Activated CD4-positive, alpha-beta T cell treated with anti-CD3 and anti-CD28 coated beads, Interleukin-2, amount 50 U/mL, for 24 hours (primary cell): ENCODE results near the gene RAB9B.
"Not testable (repeated sequence)": the region's sequence is repeated elsewhere in the genome, so short reads cannot be mapped to it uniquely, and the experiment has no call there.

Experiments used
- DNase-seq, 2 donors: peaks; one replicate each; pipeline ENCODE4 v3.0.0-alpha.2; 2020; ENCODE audit warnings: low read depth in 1 of 2, low spot score in 1 of 2

Gene RAB9B, protein sequence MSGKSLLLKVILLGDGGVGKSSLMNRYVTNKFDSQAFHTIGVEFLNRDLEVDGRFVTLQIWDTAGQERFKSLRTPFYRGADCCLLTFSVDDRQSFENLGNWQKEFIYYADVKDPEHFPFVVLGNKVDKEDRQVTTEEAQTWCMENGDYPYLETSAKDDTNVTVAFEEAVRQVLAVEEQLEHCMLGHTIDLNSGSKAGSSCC

DNA sequence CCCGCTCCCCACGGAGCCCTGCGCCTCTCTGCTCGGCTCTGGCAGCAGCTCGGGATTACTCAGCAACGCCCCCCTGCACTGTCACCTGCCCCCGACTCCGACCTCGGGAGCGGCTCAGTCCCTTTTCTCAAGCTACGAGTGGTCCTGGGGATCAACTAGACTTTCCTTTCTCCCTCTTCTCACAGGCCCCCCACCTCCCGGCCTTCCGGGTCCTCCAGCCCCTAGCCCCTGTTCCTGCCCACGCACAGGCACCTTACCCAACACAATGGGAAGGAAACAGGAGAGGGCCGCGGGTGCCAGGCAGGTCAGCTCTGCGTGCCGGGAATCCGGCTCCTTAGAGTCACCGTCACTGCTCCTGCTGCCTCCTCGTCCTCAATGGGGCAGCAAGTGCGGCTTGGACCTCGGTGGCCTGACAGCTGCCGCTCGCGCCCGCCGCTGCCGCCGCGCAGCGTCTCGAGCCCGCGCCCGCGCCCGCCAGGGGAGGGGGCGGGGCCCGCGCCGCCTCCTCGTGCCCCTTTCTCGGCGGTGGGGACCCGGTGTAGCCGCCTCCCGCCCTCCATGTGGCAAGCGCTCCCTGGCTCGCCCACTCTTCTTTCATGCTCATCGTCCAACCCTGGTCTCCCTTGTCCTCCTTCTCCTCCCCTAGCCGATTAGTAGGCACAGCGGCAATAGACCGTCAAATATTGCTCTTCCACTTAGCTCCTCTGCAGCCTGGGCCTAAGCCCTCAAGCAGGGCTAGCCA is at the start of gene RAB9B:
TSS of gene RAB9B (minus strand) at position 455 of the 742 bp plus-strand sequence. CDS start 6,473 bp downstream, outside the sequence.
- peak; percentile 24 to 43 for DNase-seq

DNA sequence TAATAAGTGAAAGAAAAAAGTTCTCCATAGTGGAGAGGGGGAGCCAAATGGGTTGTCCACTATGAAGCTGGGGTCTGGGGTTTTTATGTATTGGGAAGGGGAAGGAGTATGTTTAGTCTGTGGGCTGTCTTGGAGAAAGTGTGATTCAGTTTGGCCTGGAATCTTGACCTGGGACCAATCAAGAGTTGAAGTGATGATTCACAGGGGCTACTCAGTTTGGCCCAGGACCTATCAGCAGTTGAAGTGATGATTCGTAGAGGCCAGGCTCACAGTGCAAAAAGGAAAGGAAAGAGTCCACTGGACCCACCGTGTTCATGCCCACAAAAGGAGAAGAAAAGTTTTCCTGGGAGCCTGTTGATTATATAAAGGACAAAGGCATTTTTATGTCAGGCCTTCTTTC is 47.3 kb upstream of the RAB9B start:
- DNase-seq = no peak

DNA sequence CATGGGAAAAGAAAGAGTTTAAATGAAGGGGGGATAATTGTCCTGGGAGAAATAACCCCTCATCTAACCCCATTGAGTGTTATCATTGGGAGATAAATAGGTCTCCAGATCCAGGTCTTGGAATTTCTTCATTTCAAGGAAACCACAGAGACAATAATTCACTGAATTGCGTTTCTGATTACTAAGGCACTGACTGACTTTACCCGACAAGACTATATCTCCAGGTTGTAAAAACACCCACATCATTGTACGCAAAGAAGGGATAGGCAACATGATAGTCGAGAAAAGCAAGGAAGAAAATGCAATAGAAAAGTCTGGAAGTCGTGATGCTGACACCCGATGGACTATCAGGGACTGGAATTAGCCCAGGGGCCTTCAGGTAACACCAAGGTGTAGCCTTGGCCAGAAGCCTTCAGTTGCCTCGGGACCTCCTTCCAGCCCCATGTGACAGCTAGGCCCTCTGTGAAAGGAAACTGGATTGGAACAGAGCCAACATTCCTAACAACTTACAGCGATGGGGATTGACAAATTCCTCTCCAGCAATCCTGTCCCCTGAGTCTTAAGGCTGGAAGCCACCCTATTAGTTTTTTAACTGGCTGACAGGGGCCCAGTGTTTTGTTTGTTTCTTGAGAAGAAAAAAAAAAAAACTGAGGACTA is 46.5 kb upstream of the RAB9B start:
- no peak for DNase-seq

DNA sequence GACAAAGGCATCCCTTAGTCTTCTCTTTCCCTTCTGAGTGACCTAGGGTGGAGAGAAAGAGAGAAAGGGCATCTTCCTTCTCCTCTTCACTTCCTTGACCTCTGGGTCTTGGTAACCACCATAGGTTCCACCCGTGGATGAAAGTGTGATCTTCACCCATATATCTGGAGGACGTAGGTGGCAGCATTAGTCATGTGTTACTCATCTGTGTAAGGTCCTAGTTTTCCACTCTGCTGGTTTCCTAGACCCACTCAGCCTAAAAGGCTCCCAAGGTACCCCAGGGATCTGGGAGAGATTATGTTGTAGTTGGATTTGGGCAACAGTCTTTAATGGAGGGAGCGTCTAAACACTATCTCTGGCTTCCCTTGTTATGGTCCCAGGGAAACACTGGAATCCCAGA is 45.5 kb upstream of the RAB9B start:
- DNase-seq = no peak

DNA sequence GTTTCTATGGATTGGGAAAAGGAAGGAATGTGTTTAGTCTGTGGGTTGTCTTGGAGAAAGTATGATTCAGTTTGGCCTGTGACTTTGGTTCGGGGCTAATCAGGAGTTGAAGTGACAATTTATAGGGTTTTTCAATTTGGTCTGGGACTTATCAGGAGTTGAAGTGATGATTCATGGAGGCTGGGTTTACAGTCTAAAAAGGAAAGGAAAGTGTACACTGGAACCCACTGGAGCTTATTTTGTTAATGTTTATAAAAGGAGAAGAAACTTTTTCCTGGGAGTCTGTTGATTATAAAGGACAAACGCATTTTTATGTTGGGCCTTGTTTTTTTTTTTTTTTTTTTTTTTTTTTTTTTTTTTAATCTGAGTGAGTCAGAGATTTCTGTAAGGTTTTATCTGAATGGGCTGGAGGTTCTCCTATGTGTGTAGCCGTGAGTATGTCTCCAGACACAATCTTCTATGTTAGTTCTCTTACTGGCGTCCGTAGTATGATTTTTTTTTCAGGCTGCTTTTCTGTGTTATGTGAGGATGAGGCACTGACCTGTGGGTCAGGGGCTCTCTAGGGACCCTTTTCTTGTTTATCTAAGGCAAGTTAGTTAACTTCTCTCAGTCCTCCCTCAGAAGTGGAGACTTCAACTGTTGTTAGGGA is 33.0 kb upstream of the RAB9B start:
- no peak for DNase-seq

DNA sequence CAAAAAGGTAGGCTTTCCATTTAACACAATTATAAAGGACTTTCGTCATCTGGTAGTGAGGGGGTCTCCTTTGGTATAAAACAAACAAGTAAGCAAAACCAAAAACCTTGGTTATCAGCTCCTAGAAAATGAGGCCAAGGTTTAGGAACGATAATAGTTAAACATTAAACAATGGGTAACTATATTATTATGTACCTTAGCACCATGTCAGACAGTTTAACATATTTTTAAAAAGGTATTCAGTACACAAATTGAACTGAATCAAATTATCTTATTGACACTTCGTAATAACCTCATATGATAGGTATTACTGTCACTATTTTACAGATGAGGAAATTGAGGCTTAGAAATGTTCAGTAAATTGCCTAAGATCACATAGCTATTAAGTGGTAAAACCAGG is 32.1 kb upstream of the RAB9B start:
- no peak for DNase-seq

DNA sequence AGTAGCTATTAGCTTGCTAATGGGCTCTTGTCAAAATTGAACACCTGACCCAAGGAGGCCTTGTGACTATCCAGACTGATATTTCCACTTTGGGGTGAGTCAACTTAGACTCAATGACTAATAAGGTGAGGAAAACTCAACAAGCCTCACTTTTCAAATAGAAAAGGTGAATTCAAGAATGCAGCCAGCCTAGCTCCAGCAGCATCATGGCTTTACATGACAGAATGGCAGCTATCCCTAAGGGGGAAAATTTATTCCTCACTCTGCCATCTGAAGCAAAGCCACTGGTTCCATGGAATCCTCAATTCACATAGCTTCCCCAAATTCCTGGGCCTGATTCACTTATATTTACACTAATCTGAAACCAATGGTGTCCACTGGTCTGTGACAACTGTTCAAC is 29.1 kb upstream of the RAB9B start:
- no peak for DNase-seq

DNA sequence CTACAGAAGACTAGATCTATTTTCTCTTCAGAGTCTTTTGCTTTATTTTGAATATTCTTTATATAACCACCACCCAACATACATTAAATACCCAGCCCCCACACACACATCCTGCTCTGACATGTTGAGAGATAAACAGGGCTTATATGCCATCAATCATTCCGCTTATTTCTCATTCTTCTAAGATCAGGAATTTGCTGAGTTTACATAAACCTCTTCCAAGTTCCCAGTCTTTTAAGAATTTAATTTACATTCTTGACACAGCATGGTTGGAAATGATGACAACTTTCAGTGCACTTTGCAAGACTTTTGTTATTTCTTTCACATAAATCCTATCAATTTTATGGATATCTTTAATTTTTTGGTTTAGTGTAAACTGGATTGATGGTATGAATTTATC is 17.5 kb upstream of the RAB9B start:
- no peak for DNase-seq

DNA sequence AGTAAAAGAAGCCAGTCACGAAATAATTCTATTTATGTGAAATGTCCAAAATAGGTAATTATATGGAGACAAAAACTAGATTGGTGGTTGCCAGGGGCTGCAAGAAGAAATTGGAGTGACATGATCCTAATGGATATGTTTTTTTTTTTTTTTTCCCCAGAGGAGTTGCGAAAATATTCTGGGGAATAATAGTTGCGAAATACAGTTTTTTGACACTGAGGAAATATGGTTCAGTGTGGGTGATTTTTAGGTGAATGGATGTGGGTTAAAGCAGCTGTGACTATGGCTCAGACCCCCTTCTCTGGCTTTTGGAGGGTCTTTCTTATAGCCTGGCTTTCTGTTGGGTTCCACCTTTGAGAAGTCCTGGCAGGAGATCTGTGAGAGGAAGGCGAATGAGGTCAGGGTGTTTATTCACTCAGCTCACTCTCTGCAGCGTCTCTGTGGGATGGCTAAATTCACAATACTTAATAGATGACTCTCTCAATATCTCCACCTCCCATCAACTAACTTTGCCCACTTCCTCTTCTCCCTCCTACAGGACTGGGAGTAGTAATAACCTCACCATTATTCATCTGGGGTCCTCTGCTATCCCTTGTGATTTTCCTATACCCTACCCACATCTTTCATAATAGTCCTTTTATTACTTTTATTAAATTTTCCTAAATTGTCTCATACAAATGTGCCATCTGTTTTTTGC is 15.3 kb upstream of the RAB9B start:
- DNase-seq = no peak

DNA sequence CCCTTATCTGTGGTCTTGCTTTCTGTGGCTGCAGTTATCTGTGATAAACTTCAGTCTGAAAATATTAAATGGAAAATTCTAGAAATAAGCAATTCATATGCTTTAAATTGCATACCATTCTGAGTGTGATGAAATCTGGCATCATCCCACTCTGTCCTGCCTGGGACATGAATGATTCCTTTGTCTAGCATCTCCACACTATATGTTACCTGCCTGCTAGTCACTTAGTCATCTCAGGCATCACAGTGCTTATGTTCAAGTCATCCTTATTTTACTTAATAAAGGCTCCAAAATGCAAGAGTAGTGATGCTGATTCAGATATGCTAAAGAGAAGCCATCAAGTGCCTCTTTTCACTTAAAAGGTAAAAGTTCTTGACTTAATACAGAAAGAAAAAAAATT is 14.3 kb upstream of the RAB9B start:
- no peak for DNase-seq

DNA sequence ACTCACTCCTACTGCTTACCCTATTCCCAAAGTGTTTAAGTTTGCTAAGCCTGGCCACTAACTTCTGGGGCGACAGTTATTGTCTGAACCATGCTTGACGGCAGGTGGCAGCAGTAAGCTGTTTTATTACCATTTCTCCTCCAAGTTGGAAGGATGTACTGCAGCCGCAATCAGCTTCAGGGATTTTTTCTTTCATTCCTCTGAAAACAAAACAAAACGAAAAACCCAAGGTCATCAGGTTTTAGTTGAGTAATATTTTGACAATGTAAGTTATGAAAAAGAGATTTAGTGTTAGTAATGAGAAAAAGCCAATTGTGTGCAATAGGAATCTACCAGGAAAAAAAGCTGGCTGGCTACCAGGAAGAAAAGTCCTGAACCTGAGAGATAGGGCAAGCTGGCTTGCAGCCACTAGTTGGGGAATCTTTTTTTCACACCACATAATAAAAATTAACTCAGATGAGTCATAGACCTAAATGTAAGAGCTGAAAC is 13.2 kb upstream of the RAB9B start:
- DNase-seq = peak in 1 of 2 donors; percentile 3

DNA sequence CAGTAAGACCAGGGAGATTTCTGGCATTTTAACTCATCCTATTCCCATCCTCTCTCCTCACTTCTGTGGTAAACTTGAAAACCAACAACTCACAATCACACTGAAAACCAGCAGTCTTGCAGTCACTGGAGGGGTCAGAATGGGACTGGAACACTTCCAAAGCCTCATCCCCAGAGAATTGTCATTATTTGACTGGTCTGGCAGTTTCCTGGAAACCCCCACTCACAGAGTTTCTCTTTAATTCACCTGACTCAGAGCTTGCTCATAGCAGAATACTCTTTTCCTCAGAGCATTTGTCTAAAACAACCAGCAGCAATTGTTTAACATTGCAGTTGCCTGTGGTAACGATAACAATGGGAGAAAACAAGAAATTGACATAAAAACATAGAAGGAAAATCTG is 7.3 kb upstream of the RAB9B start:
- DNase-seq = peak in 1 of 2 donors; percentile 5

DNA sequence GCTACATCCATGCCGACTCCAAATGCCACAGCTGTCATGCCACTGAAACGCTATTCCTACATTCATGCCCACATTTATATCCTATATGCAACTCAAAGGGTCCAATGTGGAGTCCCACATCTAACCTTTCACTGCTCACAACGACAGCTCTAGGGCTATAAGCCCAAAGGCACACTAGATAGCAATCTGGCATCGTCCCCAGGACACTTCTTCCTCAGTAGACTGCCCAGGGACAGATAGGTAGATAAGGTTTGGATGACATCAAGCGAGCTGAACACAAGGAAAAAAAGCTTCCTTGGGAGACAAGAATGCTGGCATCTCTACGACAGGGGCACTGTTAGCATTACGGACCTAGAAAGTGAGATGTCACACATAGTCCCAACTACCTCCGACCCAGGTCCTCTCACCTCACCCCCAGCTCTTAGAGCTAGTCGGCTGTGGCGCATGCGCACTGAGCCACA is 685 bp downstream of the RAB9B start:
- no peak for DNase-seq

DNA sequence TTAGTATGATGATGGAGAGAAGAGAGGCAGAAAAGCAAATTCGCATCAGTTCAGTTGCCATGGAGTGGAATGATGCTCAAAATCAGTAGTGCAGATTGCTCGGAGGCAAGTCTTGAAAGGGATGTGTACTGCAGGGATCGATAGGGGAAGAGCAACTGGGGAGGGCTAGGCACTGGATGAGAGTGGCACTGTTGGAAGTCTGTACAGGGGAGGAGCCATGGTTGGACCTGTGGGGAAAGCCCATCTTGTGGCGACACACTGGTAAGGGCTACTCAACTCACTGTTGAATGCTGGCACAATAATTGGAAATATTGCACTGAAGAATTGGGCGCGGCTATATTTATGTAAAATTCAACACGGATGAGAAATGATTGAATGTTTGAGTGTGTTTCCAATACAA is 1.2 kb downstream of the RAB9B start:
- no peak for DNase-seq

DNA sequence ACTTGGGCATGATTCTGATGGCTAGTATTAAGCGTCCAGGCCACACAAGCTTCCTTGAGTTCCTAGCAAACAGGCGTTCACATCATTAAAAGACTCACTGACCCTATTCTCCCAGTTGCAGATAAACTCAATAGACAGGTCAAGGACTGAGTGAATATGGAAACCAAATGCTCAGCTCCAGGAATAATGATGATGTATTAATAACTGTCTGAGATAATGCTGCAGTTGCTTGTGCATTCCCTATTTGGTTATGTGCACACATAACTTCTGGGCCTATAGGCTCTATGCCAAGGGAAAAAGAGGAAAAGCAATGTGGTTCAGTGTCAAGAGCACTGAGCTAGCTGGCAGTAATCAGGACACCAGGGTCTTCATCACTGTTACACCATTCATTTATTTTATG is 3.5 kb downstream of the RAB9B start:
- DNase-seq = no peak

DNA sequence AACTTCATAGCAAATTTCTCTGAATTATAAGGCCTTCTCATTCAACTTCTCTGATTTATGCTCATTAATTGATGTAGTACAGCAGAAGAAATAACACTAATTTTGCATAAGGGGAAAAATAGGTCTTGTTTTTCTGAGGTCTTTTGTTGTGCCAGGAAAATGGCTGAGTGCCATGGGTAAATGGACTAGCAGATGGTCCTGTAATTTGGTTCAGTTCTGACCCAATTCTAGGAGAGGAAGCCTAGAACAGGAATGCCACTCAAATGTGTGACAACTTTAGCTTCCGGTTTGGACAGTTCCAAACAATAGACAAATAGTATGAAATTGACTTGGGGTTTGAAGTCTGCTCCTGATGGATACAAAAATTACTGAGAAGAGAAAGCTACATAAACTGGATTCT is 6.2 kb downstream of the RAB9B start:
- DNase-seq = no peak

DNA sequence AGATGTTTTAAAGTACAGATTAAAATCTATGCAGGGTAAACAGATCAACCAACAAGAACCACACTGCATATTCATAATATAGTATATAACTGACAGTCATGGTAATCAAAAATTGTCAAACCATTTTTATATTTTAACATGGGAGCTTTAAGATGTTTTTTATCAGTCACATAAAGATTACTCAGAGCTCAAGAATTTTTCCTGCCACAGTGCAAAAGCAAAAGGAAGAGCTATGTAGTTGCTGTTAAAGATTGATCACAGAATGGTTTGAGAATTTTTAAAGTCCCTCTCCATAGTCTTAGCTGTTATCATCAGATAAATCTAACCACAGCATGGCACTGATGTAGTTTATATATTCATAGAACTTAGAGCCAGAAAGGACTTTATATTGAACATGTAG is 8.5 kb downstream of the RAB9B start:
- DNase-seq = no peak

DNA sequence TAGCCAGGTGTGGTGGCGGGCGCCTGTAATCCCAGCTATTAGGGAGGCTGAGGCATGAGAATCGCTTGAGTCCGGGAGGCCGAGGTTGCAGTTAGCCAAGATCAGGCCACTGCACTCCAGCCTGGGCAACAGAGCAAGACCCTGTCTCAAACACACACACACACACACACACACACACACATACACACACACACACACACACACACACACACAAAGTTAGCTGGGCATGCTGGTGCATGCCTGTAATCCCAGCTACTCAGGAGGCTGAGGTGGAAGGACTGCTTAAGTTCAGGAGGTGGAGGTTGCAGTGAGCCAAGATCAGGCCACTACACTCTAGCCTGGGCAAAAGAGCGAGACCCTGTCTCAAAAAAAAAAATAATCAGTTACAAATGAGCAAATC is 11.3 kb downstream of the RAB9B start:
- not testable (repeated sequence) for DNase-seq

DNA sequence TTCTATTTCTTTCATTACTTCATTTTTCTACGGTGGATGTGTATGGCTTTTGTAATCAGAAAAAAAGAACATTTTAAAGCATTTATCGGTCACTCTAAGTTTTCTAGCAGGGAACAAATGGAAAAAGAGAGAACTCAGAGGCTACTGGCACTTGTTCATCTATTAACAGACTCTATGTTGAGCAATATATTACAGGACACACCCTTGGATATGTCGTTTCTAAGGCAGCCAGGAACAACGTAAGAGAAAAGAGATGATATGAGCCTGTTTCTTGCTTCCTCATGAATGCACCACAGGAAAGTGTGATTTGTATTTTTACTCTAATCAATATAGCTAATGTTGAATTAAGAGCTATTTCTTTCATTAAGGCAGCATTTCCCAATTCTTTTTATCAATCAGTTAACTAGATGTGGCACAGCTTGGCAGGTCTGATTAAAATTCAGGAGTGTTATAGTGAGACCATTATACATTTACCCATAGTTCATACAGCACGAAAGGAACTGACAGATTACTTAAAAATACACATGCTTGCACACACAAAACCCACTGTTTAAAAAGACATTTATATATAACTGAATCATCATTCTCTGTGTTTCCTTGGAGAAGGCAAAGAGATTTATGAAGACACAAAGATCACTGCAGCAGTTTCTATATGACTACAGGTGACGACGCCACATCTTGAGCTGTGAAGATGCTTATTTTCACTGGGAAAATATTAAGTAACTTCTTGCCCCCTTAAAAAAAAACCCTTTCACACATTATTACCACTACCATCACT is 13.0 kb downstream of the RAB9B start:
- no peak for DNase-seq

DNA sequence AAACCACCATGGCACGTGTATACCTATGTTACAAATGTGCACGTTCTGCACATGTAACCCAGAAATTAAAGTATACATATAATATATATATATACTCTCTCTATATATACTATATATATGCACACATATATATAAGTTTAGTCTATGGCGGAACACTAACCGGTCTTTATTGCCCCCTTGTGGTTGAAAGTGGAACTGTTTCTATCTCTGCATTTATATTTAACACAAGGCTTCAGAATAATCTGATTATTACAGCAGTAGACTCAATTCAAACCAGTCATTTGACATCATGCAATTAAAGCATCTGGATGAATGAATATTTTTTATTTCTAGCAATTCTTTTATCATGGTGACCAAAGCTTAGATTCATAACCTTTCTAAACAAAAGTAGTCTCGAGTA is 14.6 kb downstream of the RAB9B start:
- peak in 1 of 2 donors; percentile 25 for DNase-seq
